Panc1 (cell line): ENCODE data around the gene TRIM27. TPM values are rescaled to one million over a fixed set of nuclear protein-coding genes. Genes with fewer than 3 reads are reported as not detected.

Source experiments
- ATAC-seq: fragments of 200-7000 bp; cut with Tn5 transposase; 2 replicates; pipeline ENCODE4 v1.9.1; 2020; ENCODE audit warnings: mild to moderate bottlenecking, moderate library complexity
- BruUV-seq: library from RNA; stranded (reverse); fragments of 400-500 nt; replicated peaks from 2 replicates; lab custom pipeline; 2021; lab: Mats Ljungman, UMichigan
- CTCF ChIA-PET: fragments of 300-600 bp; sonication (Branson Sonifier 250); formaldehyde crosslinking; loops from one replicate; lab custom pipeline; 2022; ENCODE audit warnings: antibody characterized with exemption; lab: Charles Lee
- POLR2A ChIA-PET: fragments of 300-600 bp; sonication (Branson Sonifier 250); formaldehyde crosslinking; loops from one replicate; lab custom pipeline; 2022; ENCODE audit warnings: antibody characterized with exemption; lab: Charles Lee
- DNase-seq: peaks from one replicate; pipeline ENCODE4 v3.0.0-alpha.2; 2010; ENCODE audit warnings: low read depth, low spot score
- H3K27ac ChIP-seq: 2 replicates; pipeline ENCODE4 v1.5.1; 2011; ENCODE audit warnings: mild to moderate bottlenecking, low read length, inconsistent platforms
- H3K27me3 ChIP-seq: fragments of 200-500 bp; sonication (Bioruptor generic); 2 replicates; pipeline ENCODE4 v1.6.0; 2014; ENCODE audit warnings: low read length, inconsistent platforms; ENCODE audit not compliant: control insufficient read depth, insufficient read depth
- H3K36me3 ChIP-seq: fragments of 200-500 bp; sonication (Bioruptor generic); 2 replicates; pipeline ENCODE4 v1.5.1; 2014; ENCODE audit warnings: inconsistent platforms, mild to moderate bottlenecking, low read length, moderate library complexity; ENCODE audit not compliant: control insufficient read depth, insufficient read depth
- H3K4me1 ChIP-seq: 2 replicates; pipeline ENCODE4 v1.5.1; 2011; ENCODE audit warnings: inconsistent platforms, mild to moderate bottlenecking, low read length, moderate library complexity; ENCODE audit not compliant: control insufficient read depth, insufficient read depth
- H3K4me3 ChIP-seq, 2 experiments: 2 replicates each; pipeline ENCODE4 v1.5.1; 2011 to 2012; ENCODE audit warnings: low read depth in 2 of 2, low read length in 2 of 2, mild to moderate bottlenecking in 2 of 2, inconsistent platforms in 1 of 2, moderate library complexity in 1 of 2
- H3K9me3 ChIP-seq: fragments of 200-500 bp; sonication (Bioruptor generic); 2 replicates; pipeline ENCODE4 v1.5.1; 2014; ENCODE audit warnings: low read depth, mild to moderate bottlenecking, inconsistent platforms, low read length, moderate library complexity; ENCODE audit not compliant: control insufficient read depth, insufficient read depth
- CTCF ChIP-seq: fragments of 450-650 bp; IDR thresholded peaks from 2 replicates; pipeline ENCODE4 v1.5.1; 2017; ENCODE audit warnings: mild to moderate bottlenecking
- POLR2AphosphoS5 ChIP-seq: IDR thresholded peaks from 2 replicates; pipeline ENCODE4 v1.6.1; 2012; ENCODE audit warnings: mild to moderate bottlenecking, low read depth, low read length, moderate library complexity
- SIN3A ChIP-seq: IDR thresholded peaks from 2 replicates; pipeline ENCODE4 v1.6.1; 2012; ENCODE audit warnings: low read depth, mild to moderate bottlenecking, low read length, moderate library complexity, borderline replicate concordance; ENCODE audit not compliant: insufficient read depth
- TCF7L2 ChIP-seq: IDR thresholded peaks from 2 replicates; pipeline ENCODE4 v1.6.1; 2011; ENCODE audit warnings: mild to moderate bottlenecking, low read depth, low read length, inconsistent platforms
- in situ Hi-C: cut with HindIII; loops from 2 replicates; pipeline ENCODE4 v1.10.0; 2016; ENCODE audit warnings: low sequenced_read_pairs, low pct_unique_long_range_greater_than_20kb
- intact Hi-C: fragments of 100-400 bp; cut with micrococcal nuclease; formaldehyde crosslinking; loops from one replicate; pipeline ENCODE4 v1.10.0; 2022; ENCODE audit not compliant: unreplicated experiment
- total RNA-seq: library from RNA; stranded (reverse); gene quantifications from one replicate; pipeline ENCODE4 v1.2.1, GENCODE V29; 2021; ENCODE audit not compliant: unreplicated experiment
- TF ChIP-seq, protein P1 (sequence below), 2 experiments: IDR thresholded peaks; 2 replicates each; pipeline ENCODE4 v1.6.1; 2011 to 2012; ENCODE audit warnings: low read depth in 2 of 2, control low read depth in 1 of 2, low read length in 1 of 2, mild to moderate bottlenecking in 1 of 2, moderate library complexity in 1 of 2; ENCODE audit not compliant: insufficient read depth in 1 of 2

The TRIM27 gene
- total RNA-seq, 1 experiment from 2014 or later: 53.0 TPM

DNA sequence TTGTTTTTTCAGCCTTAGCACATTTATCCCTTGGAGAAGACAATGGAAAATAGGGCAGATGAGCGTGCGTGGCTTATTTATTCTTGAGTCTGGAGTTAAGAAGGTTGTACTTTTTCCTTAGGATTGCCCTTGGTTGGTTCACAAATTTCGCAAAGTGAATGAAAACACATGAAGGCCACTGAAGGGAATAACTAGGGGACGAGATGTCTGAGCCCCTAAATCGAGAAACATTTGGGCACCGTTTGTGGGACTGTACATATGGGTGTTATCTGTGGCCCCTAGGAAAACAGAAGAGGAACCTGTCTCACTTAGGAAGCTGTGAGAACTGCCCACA is 19.4 kb upstream of the TRIM27 start:
- peaks cover 24% of the 10 kb centered on the region for H3K4me1 ChIP-seq
- intact Hi-C loops: loop anchor here (5.0 kb wide), 2 partner anchors 46 to 106 kb away; no protein-coding TSS in a partner anchor
- no peak for DNase-seq
- TF ChIP-seq CTCF (no peak), TCF7L2 (no peak), POLR2AphosphoS5 (no peak), SIN3A (no peak)
- TF ChIP-seq, protein P1, sequence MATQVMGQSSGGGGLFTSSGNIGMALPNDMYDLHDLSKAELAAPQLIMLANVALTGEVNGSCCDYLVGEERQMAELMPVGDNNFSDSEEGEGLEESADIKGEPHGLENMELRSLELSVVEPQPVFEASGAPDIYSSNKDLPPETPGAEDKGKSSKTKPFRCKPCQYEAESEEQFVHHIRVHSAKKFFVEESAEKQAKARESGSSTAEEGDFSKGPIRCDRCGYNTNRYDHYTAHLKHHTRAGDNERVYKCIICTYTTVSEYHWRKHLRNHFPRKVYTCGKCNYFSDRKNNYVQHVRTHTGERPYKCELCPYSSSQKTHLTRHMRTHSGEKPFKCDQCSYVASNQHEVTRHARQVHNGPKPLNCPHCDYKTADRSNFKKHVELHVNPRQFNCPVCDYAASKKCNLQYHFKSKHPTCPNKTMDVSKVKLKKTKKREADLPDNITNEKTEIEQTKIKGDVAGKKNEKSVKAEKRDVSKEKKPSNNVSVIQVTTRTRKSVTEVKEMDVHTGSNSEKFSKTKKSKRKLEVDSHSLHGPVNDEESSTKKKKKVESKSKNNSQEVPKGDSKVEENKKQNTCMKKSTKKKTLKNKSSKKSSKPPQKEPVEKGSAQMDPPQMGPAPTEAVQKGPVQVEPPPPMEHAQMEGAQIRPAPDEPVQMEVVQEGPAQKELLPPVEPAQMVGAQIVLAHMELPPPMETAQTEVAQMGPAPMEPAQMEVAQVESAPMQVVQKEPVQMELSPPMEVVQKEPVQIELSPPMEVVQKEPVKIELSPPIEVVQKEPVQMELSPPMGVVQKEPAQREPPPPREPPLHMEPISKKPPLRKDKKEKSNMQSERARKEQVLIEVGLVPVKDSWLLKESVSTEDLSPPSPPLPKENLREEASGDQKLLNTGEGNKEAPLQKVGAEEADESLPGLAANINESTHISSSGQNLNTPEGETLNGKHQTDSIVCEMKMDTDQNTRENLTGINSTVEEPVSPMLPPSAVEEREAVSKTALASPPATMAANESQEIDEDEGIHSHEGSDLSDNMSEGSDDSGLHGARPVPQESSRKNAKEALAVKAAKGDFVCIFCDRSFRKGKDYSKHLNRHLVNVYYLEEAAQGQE (IDR thresholded peaks at IDR 0.05; ENCODE audit: insufficient read depth in 1 of 2, low read depth in 2 of 2, low read length in 1 of 2): no peak
- no peaks in the 10 kb centered on the region for H3K9me3 ChIP-seq
- H3K27me3 ChIP-seq: no peaks in the 10 kb centered on the region
- H3K36me3 ChIP-seq: no peaks in the 10 kb centered on the region
- no peak for ATAC-seq
- ChIA-PET CTCF (no interaction called here), POLR2A (interaction anchor here (0.6 kb wide), 1 partner anchor 34 kb away, joined by 3 read pairs; no protein-coding TSS in a partner anchor)
- in situ Hi-C loops: no loop called here
- H3K27ac ChIP-seq: peak overlapping the region; percentile 75
- H3K4me3 ChIP-seq: peak overlapping the region; percentile 88 to 100
- BruUV-seq: no TSS peak

DNA sequence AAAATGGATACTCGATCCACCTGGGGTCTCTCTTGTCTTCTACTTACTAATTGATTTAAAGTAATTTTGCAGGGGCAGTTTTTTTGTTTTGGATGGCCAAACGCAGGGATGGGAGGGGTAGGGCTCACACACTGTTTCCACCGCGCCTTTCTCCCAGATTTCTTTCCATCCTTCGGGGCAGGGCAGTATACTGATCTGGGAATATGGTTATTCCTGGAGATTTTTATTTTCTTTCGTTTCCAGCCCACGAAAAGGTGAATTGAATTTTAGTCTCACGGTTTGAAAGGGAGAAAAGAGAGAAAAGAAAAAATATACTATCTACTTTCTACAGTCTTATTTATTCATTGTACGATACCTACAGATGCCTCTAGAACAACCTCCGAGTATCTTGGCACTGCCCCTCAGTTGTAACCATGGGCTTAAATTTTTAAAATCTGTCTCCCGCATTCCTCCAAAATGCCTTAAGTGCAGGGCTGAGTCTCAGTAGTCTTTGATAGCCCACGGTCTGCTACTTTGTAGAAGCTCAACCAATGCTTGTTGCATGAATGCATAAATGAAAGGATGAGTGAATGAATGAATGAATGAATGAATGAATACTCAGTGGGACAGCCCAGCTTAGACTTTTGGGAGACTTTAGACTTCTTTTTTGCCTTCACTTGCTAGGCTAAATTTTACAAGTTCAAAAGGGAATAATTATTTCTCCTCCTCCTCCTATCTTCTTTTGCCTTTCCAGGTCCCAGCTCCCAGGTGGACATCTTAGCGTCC is 18.1 kb upstream of the TRIM27 start:
- intact Hi-C loops (loop anchor here (2.0 to 5.0 kb wide), 3 partner anchors 43 to 105 kb away; no protein-coding TSS in a partner anchor), in situ Hi-C loops (no loop called here)
- Histone ChIP-seq H3K4me3 (peak overlapping the region; percentile 99 to 100), H3K9me3 (no peaks in the 10 kb centered on the region), H3K27ac (no peak overlapping the region), H3K4me1 (peaks cover 17% of the 10 kb centered on the region), H3K36me3 (no peaks in the 10 kb centered on the region), H3K27me3 (no peaks in the 10 kb centered on the region)
- BruUV-seq: no TSS peak
- ChIA-PET CTCF (no interaction called here), POLR2A (no interaction called here)
- no peak for DNase-seq
- peak; percentile 27 for ATAC-seq
- TF ChIP-seq POLR2AphosphoS5 (no peak), SIN3A (no peak), CTCF (no peak), TCF7L2 (no peak)
- TF ChIP-seq, protein P1 (IDR thresholded peaks at IDR 0.05; ENCODE audit: insufficient read depth in 1 of 2, low read depth in 2 of 2, low read length in 1 of 2): no peak
